Cardiac muscle cell (in vitro differentiated cells and primary cell): Measurements from ENCODE around the gene PLCL2. TPM values are rescaled to one million over a fixed set of nuclear protein-coding genes. Genes with fewer than 3 reads are reported as not detected.

Source experiments
- DNase-seq, 2 donors: peaks; one replicate each; pipeline versions ENCODE4 v3.0.0 to v3.0.0-alpha.2; 2010 to 2017; ENCODE audit warnings: low read depth in 1 of 2, low spot score in 1 of 2
- H3K27ac ChIP-seq: fragments of 200-600 bp; sonication (generic); 2 replicates; pipeline ENCODE4 v1.5.1; 2016
- H3K27me3 ChIP-seq: fragments of 200-600 bp; sonication (generic); 2 replicates; pipeline ENCODE4 v1.6.0; 2016; ENCODE audit warnings: control low read depth
- H3K36me3 ChIP-seq: fragments of 200-600 bp; sonication (generic); 2 replicates; pipeline ENCODE4 v1.5.1; 2016; ENCODE audit warnings: control low read depth
- H3K4me1 ChIP-seq: fragments of 200-600 bp; sonication (generic); 2 replicates; pipeline ENCODE4 v1.8.1; 2017; ENCODE audit warnings: low read depth, mild to moderate bottlenecking, mixed run types
- H3K4me3 ChIP-seq: fragments of 200-600 bp; sonication (generic); 2 replicates; pipeline ENCODE4 v1.5.1; 2016; ENCODE audit warnings: mild to moderate bottlenecking
- H3K9me3 ChIP-seq: fragments of 200-600 bp; sonication (generic); 2 replicates; pipeline ENCODE4 v1.5.1; 2017; ENCODE audit warnings: low read depth, mild to moderate bottlenecking, control low read depth
- polyA plus RNA-seq: library from polyadenylated mRNA; unstranded; fragments of >200 nt; fragmentation: Nextera tagmentation; extraction: Ambion mirVana; gene quantifications from 2 replicates; pipeline ENCODE4 v1.2.1, GENCODE V29; 2016
- total RNA-seq: library from RNA; depleted of rRNA; stranded (reverse); fragments of >200 nt; gene quantifications from 2 replicates; pipeline ENCODE4 v1.2.3, GENCODE V29; 2016
- TF ChIP-seq, protein P1 (sequence below): IDR thresholded peaks from 2 replicates; pipeline ENCODE4 v1.5.1; 2012; ENCODE audit warnings: low read depth, mild to moderate bottlenecking, low read length

Gene PLCL2
- total and polyA plus RNA-seq, 2 experiments from 2014 or later: 17.3 to 49.1 TPM

- Histone ChIP-seq H3K27me3 (no peaks in the 10 kb centered on the region), H3K27ac (no peak overlapping the region), H3K4me1 (no peaks in the 10 kb centered on the region), H3K9me3 (no peaks in the 10 kb centered on the region), H3K36me3 (no peaks in the 10 kb centered on the region), H3K4me3 (no peak overlapping the region)
- TF ChIP-seq, protein P1, sequence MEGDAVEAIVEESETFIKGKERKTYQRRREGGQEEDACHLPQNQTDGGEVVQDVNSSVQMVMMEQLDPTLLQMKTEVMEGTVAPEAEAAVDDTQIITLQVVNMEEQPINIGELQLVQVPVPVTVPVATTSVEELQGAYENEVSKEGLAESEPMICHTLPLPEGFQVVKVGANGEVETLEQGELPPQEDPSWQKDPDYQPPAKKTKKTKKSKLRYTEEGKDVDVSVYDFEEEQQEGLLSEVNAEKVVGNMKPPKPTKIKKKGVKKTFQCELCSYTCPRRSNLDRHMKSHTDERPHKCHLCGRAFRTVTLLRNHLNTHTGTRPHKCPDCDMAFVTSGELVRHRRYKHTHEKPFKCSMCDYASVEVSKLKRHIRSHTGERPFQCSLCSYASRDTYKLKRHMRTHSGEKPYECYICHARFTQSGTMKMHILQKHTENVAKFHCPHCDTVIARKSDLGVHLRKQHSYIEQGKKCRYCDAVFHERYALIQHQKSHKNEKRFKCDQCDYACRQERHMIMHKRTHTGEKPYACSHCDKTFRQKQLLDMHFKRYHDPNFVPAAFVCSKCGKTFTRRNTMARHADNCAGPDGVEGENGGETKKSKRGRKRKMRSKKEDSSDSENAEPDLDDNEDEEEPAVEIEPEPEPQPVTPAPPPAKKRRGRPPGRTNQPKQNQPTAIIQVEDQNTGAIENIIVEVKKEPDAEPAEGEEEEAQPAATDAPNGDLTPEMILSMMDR: no peak
- DNase-seq: no peak
Observed at GRCh38 chr3:17129556-17129955, 244.8 kb downstream of the PLCL2 start.

- Histone ChIP-seq H3K36me3 (no peaks in the 10 kb centered on the region), H3K27me3 (no peaks in the 10 kb centered on the region), H3K4me1 (no peaks in the 10 kb centered on the region), H3K27ac (no peak overlapping the region), H3K9me3 (no peaks in the 10 kb centered on the region), H3K4me3 (no peak overlapping the region)
- TF ChIP-seq, protein P1: no peak
- no peak for DNase-seq
Observed at GRCh38 chr3:17130956-17131355, 246.2 kb downstream of the PLCL2 start.

DNA sequence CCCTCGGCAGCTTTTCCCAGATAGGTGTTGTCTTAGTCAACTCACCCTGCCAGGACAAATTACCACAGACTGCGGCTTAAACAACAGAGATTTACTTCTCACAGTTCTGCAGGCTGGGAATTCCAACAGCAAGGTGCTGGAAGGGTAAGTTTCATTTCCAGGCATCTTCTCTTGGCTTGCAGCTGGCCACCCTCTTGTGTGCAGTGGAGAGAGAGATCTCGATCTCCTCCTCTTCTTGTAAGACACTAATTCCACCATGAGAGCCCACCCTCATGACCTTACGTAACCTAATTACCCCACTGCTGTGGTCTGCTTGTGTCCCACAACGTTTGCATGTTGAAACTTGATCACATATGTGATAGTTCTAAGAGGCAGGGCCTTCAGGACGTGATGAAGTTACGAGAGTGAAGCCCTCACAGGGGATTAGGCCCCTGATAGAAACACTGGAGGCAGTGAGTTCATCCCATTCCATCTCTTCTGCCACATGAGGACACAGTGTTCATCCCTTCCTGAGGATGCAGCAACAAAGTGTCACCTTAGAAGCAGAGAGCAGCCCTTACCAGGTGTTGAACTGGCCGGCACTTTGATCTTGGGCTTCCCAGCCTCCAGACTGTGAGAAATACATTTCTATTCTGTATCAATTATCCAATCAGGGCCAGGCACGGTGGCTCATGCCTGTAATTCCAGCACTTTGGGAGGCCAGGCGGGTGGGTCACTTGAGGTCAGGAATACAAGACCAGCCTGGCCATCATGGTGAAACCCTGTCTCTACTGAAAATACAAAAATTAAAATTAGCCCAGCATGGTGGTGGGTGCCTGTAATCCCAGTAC is 247.7 kb downstream of the PLCL2 start:
- Histone ChIP-seq H3K9me3 (no peaks in the 10 kb centered on the region), H3K27me3 (no peaks in the 10 kb centered on the region), H3K36me3 (no peaks in the 10 kb centered on the region), H3K4me3 (no peak overlapping the region), H3K27ac (no peak overlapping the region), H3K4me1 (no peaks in the 10 kb centered on the region)
- DNase-seq: no peak
- TF ChIP-seq, protein P1: no peak

DNA sequence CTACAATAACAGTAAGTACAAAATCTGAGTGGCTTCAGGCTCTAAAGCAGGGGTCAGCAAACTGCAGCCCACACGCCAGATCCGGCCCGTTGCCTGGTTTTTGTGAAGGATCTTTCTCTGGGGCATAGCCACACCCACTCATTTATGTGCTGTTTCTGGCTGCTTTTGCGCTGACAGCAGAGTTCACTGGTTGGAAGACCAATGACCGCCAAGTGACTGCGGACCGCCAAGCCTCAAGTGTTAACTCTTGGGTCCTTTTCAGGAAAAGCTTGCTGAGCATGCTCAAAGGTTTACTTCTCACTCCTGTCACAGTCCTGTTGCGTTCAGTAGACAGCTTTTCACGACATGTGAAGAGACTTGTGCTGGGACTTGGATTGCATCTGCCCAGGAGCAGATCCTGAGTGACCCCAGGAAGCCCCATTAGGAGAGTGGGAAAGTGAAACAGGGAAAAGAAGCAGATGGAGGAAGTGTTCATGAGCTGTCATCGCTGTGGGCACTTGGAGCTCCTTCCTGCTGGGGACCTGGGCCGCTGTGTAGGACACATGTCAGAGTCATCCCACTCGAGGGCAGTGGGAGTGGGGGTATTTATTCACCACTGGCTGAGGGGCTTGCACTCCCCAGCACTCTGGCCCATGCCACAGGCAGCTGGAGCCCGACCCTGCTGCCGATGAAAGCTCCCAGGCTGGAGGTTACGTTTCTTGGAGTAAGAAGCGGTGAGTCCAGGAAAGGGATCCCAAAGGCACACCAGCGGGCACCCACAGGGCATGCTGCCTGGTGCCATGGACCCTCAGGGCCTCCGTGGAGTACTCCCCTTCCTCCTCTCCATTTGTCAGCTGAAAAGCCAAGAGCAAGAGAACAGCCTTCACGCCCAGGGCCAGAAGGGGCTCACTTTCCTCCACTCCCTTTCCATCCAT is 249.1 kb downstream of the PLCL2 start:
- H3K4me3 ChIP-seq: no peak overlapping the region
- peak in 1 of 2 donors; percentile 19 for DNase-seq

DNA sequence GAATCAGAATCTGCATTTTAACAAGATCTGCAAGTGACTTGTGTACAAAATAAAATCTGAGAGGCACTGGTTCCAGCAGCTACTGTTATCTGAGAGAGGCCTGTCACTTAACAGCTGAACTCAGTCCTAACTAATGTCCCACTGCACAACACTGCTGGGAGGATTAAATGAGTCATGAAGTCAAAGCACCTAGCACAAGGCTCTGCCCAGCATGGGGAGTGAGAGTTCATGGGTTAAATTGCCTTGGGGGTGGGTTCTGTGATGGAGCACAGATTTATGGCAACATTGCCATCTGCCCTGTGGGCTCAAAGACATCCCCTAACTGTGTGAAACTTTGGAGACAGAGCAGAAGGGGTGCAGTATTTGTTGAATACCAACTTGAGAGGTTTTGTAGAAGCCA is 250.9 kb downstream of the PLCL2 start:
- Histone ChIP-seq H3K27me3 (no peaks in the 10 kb centered on the region), H3K27ac (no peak overlapping the region), H3K9me3 (no peaks in the 10 kb centered on the region), H3K4me3 (no peak overlapping the region), H3K4me1 (no peaks in the 10 kb centered on the region), H3K36me3 (no peaks in the 10 kb centered on the region)
- DNase-seq: no peak
- TF ChIP-seq, protein P1: no peak

More for the DNA sequence above, 249.1 kb downstream of the PLCL2 start:
- no peaks in the 10 kb centered on the region for H3K36me3 ChIP-seq
- no peaks in the 10 kb centered on the region for H3K9me3 ChIP-seq
- TF ChIP-seq, protein P1: no peak
- H3K4me1 ChIP-seq: no peaks in the 10 kb centered on the region
- H3K27me3 ChIP-seq: no peaks in the 10 kb centered on the region
- H3K27ac ChIP-seq: no peak overlapping the region
